Stimulated activated CD4-positive, alpha-beta T cell treated with anti-CD3 and anti-CD28 coated beads, Interleukin-2, amount 100 ng/mL, for 4 hours (primary cell): ENCODE measurements around the gene HTR5A.
"Not testable (repeated sequence)": the region's sequence is repeated elsewhere in the genome, so short reads cannot be mapped to it uniquely, and the experiment has no call there.

ENCODE experiments used
- DNase-seq: peaks from one replicate; pipeline ENCODE4 v3.0.0-alpha.2; 2020; ENCODE audit warnings: low read depth

The HTR5A gene

GRCh38 chr7:155069992-155070751 lies at the start of gene HTR5A:
Gene HTR5A (plus strand): TSS chr7:155070324. CDS start chr7:155070900, 576 bp downstream.
- peak; percentile 44 for DNase-seq

- DNase-seq: no peak
Observed at GRCh38 chr7:155020996-155021395, 49.1 kb upstream of the HTR5A start.

- no peak for DNase-seq
Observed at GRCh38 chr7:155021699-155022145, 48.4 kb upstream of the HTR5A start.

GRCh38 chr7:155027879-155028278 lies 42.2 kb upstream of the HTR5A start:
- DNase-seq: no peak

- DNase-seq: no peak
Observed at GRCh38 chr7:155032978-155033377, 37.1 kb upstream of the HTR5A start.

GRCh38 chr7:155034495-155034894 lies 35.6 kb upstream of the HTR5A start:
- not testable (repeated sequence) for DNase-seq

GRCh38 chr7:155038335-155038734 lies 31.8 kb upstream of the HTR5A start:
- no peak for DNase-seq

- no peak for DNase-seq
Observed at GRCh38 chr7:155043756-155044155, 26.4 kb upstream of the HTR5A start.

- no peak for DNase-seq
Observed at GRCh38 chr7:155048006-155048405, 22.1 kb upstream of the HTR5A start.

GRCh38 chr7:155051355-155051754 lies 18.8 kb upstream of the HTR5A start:
- DNase-seq: no peak

- DNase-seq: no peak
Observed at GRCh38 chr7:155053002-155053401, 17.1 kb upstream of the HTR5A start.

- no peak for DNase-seq
Observed at GRCh38 chr7:155054761-155055160, 15.4 kb upstream of the HTR5A start.

- no peak for DNase-seq
Observed at GRCh38 chr7:155057076-155057475, 13.0 kb upstream of the HTR5A start.

GRCh38 chr7:155058896-155059295 lies 11.2 kb upstream of the HTR5A start:
- no peak for DNase-seq

- no peak for DNase-seq
Observed at GRCh38 chr7:155059703-155060102, 10.4 kb upstream of the HTR5A start.

- no peak for DNase-seq
Observed at GRCh38 chr7:155062411-155062810, 7.7 kb upstream of the HTR5A start.

- no peak for DNase-seq
Observed at GRCh38 chr7:155064186-155064585, 5.9 kb upstream of the HTR5A start.

- no peak for DNase-seq
Observed at GRCh38 chr7:155066417-155066950, 3.6 kb upstream of the HTR5A start.

- no peak for DNase-seq
Observed at GRCh38 chr7:155071121-155071651, 1.1 kb downstream of the HTR5A start.

- DNase-seq: no peak
Observed at GRCh38 chr7:155071916-155072571, 1.9 kb downstream of the HTR5A start.

- DNase-seq: no peak
Observed at GRCh38 chr7:155073922-155074321, 3.8 kb downstream of the HTR5A start.

- no peak for DNase-seq
Observed at GRCh38 chr7:155084021-155084420, 13.9 kb downstream of the HTR5A start.

- no peak for DNase-seq
Observed at GRCh38 chr7:155084969-155085368, 14.8 kb downstream of the HTR5A start.
